ENCODE measurements around the gene KCTD13. TPM values are rescaled to one million over a fixed set of nuclear protein-coding genes. Genes with fewer than 3 reads are reported as not detected.

Gene KCTD13
- total RNA-seq, 2 experiments from 2014 or later: 40.0 to 43.8 TPM

- ChIA-PET CTCF (interaction anchor here (0.6 kb wide), 1 partner anchor 69 kb away, joined by 3 read pairs; no protein-coding TSS in a partner anchor), POLR2A (no interaction called here)
- H3K36me3 ChIP-seq (ENCODE audit: insufficient read depth, low read length): peaks cover 34% of the 10 kb centered on the region
- peaks cover 30% of the 10 kb centered on the region for H3K4me1 ChIP-seq (ENCODE audit: insufficient read depth, low read length)
- ATAC-seq (ENCODE audit: poor library complexity) (no peak), DNase-seq (no peak)
- no peaks in the 10 kb centered on the region for H3K27me3 ChIP-seq (ENCODE audit: control insufficient read depth in 1 of 2, insufficient read depth in 2 of 2, low read length in 2 of 2)
- H3K27ac ChIP-seq (ENCODE audit: low read depth in 1 of 2, low read length in 2 of 2): no peak overlapping the region
- Mint-ChIP-seq H3K27me3 (no peaks in the 10 kb centered on the region), H3K4me3 (no peak overlapping the region), H3K4me1 (ENCODE audit: low read depth) (peaks cover 22% of the 10 kb centered on the region), H3K9me3 (no peaks in the 10 kb centered on the region), H3K36me3 (ENCODE audit: low read depth) (peaks cover 50% of the 10 kb centered on the region), H3K27ac (no peak overlapping the region)
- intact Hi-C loops (cut with DNase I, micrococcal nuclease): no loop called here
- no peak overlapping the region for H3K4me3 ChIP-seq (ENCODE audit: low read length)
- no peak for TF ChIP-seq CTCF (IDR thresholded peaks at IDR 0.05)
- peaks cover 0 to 5% of the 10 kb centered on the region in 2 experiments for H3K9me3 ChIP-seq (ENCODE audit: control insufficient read depth in 1 of 2, insufficient read depth in 1 of 2, low read length in 2 of 2)
Measured at GRCh38 chr16:29858974-29859373, 67.1 kb downstream of the KCTD13 start.

GRCh38 chr16:29858149-29858849 lies 67.7 kb downstream of the KCTD13 start:
- H3K27me3 ChIP-seq (ENCODE audit: control insufficient read depth in 1 of 2, insufficient read depth in 2 of 2, low read length in 2 of 2): no peaks in the 10 kb centered on the region
- H3K4me3 Mint-ChIP-seq: peak overlapping the region; percentile 16
- H3K36me3 Mint-ChIP-seq (ENCODE audit: low read depth): peaks cover 48% of the 10 kb centered on the region
- no peak for ATAC-seq (ENCODE audit: poor library complexity)
- H3K27me3 Mint-ChIP-seq: no peaks in the 10 kb centered on the region
- peaks cover 23% of the 10 kb centered on the region for H3K4me1 ChIP-seq (ENCODE audit: insufficient read depth, low read length)
- H3K27ac ChIP-seq (ENCODE audit: low read depth in 1 of 2, low read length in 2 of 2): no peak overlapping the region
- CTCF ChIA-PET: interaction anchor here (0.6 to 2.1 kb wide), 3 partner anchors 10 to 69 kb away, joined by 3 to 5 read pairs (median 3); no protein-coding TSS in a partner anchor
- no peak overlapping the region for H3K27ac Mint-ChIP-seq
- H3K4me3 ChIP-seq (ENCODE audit: low read length): no peak overlapping the region
- intact Hi-C loops (cut with DNase I, micrococcal nuclease): no loop called here
- H3K9me3 ChIP-seq (ENCODE audit: control insufficient read depth in 1 of 2, insufficient read depth in 1 of 2, low read length in 2 of 2): peaks cover 0 to 5% of the 10 kb centered on the region in 2 experiments
- POLR2A ChIA-PET: no interaction called here
- DNase-seq: no peak
- H3K36me3 ChIP-seq (ENCODE audit: insufficient read depth, low read length): peaks cover 34% of the 10 kb centered on the region
- peaks cover 18% of the 10 kb centered on the region for H3K4me1 Mint-ChIP-seq (ENCODE audit: low read depth)
- H3K9me3 Mint-ChIP-seq: no peaks in the 10 kb centered on the region
- no peak for TF ChIP-seq CTCF (IDR thresholded peaks at IDR 0.05)

- DNase-seq (no peak), ATAC-seq (ENCODE audit: poor library complexity) (no peak)
- Histone ChIP-seq H3K36me3 (ENCODE audit: insufficient read depth, low read length) (peaks cover 34% of the 10 kb centered on the region), H3K4me3 (ENCODE audit: low read length) (no peak overlapping the region), H3K27ac (ENCODE audit: low read depth in 1 of 2, low read length in 2 of 2) (no peak overlapping the region), H3K9me3 (ENCODE audit: control insufficient read depth in 1 of 2, insufficient read depth in 1 of 2, low read length in 2 of 2) (peaks cover 0 to 5% of the 10 kb centered on the region in 2 experiments), H3K27me3 (ENCODE audit: control insufficient read depth in 1 of 2, insufficient read depth in 2 of 2, low read length in 2 of 2) (no peaks in the 10 kb centered on the region), H3K4me1 (ENCODE audit: insufficient read depth, low read length) (peaks cover 16% of the 10 kb centered on the region)
- Mint-ChIP-seq H3K27ac (no peak overlapping the region), H3K36me3 (ENCODE audit: low read depth) (peaks cover 40% of the 10 kb centered on the region), H3K4me3 (peak overlapping the region; percentile 38), H3K4me1 (ENCODE audit: low read depth) (peaks cover 14% of the 10 kb centered on the region), H3K27me3 (no peaks in the 10 kb centered on the region), H3K9me3 (no peaks in the 10 kb centered on the region)
- intact Hi-C loops (cut with DNase I, micrococcal nuclease): no loop called here
- TF ChIP-seq CTCF (IDR thresholded peaks at IDR 0.05): no peak
- POLR2A ChIA-PET: interaction anchor here (0.7 kb wide), 1 partner anchor 15 kb away, joined by 3 read pairs; no protein-coding TSS in a partner anchor
- CTCF ChIA-PET: interaction anchor here (0.7 to 2.1 kb wide), 2 partner anchors 9 to 30 kb away, joined by 3 to 5 read pairs; no protein-coding TSS in a partner anchor
Measured at GRCh38 chr16:29857133-29857760, 68.8 kb downstream of the KCTD13 start.

Other genes starting within 250 kb of the KCTD13 start
- gene QPRT, start 247.0 kb downstream of the KCTD13 start, total RNA-seq: under 1 TPM; 0.19 to 0.45 TPM
- 100 to 1,000 TPM; 250 to 261 TPM for gene C16orf54, start 180.2 kb downstream of the KCTD13 start, total RNA-seq
- gene ZG16, start 148.0 kb downstream of the KCTD13 start, total RNA-seq: not detected
- gene KIF22, start 135.5 kb downstream of the KCTD13 start, total RNA-seq: 100 to 1,000 TPM in 1 of 2 experiments, 10 to 100 TPM in 1; 99.0 to 101 TPM
- 100 to 1,000 TPM; 251 to 253 TPM for gene MAZ, start 119.7 kb downstream of the KCTD13 start, total RNA-seq
- gene PRRT2, start 114.0 kb downstream of the KCTD13 start, total RNA-seq: 1 to 10 TPM; 2.2 to 2.3 TPM
- gene PAGR1, start 110.1 kb downstream of the KCTD13 start, total RNA-seq: 10 to 100 TPM; 20.3 TPM
- gene MVP, start 105.8 kb downstream of the KCTD13 start, total RNA-seq: 100 to 1,000 TPM; 115 to 118 TPM
- gene CDIPT, start 63.0 kb downstream of the KCTD13 start, total RNA-seq: 10 to 100 TPM; 25.7 to 27.0 TPM
- not detected for gene SEZ6L2, start 26.7 kb downstream of the KCTD13 start, total RNA-seq
- gene ASPHD1, start 25.7 kb downstream of the KCTD13 start, total RNA-seq: not detected
- 10 to 100 TPM; 56.9 to 63.3 TPM for gene TMEM219, start 35.9 kb upstream of the KCTD13 start, total RNA-seq
- gene TAOK2, start 47.6 kb upstream of the KCTD13 start, total RNA-seq: 10 to 100 TPM; 13.1 to 14.1 TPM
- 10 to 100 TPM in 1 of 2 experiments, 1 to 10 TPM in 1; 8.5 to 11.8 TPM for gene HIRIP3, start 69.4 kb upstream of the KCTD13 start, total RNA-seq
- gene INO80E, start 70.0 kb upstream of the KCTD13 start, total RNA-seq: 10 to 100 TPM; 54.6 to 57.6 TPM
- gene DOC2A, start 84.8 kb upstream of the KCTD13 start, total RNA-seq: under 1 TPM; 0.14 TPM
- gene C16orf92, start 97.0 kb upstream of the KCTD13 start, total RNA-seq: not detected
- gene TLCD3B, start 105.0 kb upstream of the KCTD13 start, total RNA-seq: not detected
- 100 to 1,000 TPM; 390 to 396 TPM for gene ALDOA, start 139.5 kb upstream of the KCTD13 start, total RNA-seq
- gene PPP4C, start 149.8 kb upstream of the KCTD13 start, total RNA-seq: 10 to 100 TPM; 83.9 to 87.3 TPM
- under 1 TPM; 0.42 to 0.47 TPM for gene TBX6, start 165.7 kb upstream of the KCTD13 start, total RNA-seq
- gene YPEL3, start 170.0 kb upstream of the KCTD13 start, total RNA-seq: 100 to 1,000 TPM; 154 to 166 TPM
- gene GDPD3, start 187.3 kb upstream of the KCTD13 start, total RNA-seq: 1 to 10 TPM; 5.2 to 6.4 TPM
- 10 to 100 TPM; 49.0 to 51.5 TPM for gene MAPK3, start 197.0 kb upstream of the KCTD13 start, total RNA-seq